ENCODE results near the gene FBXO24.
"Not testable (repeated sequence)": the region's sequence is repeated elsewhere in the genome, so short reads cannot be mapped to it uniquely, and the experiment has no call there.

The FBXO24 gene

GRCh38 chr7:100561491-100562194 lies 24.5 kb upstream of the FBXO24 start:
- no peak for DNase-seq

DNA sequence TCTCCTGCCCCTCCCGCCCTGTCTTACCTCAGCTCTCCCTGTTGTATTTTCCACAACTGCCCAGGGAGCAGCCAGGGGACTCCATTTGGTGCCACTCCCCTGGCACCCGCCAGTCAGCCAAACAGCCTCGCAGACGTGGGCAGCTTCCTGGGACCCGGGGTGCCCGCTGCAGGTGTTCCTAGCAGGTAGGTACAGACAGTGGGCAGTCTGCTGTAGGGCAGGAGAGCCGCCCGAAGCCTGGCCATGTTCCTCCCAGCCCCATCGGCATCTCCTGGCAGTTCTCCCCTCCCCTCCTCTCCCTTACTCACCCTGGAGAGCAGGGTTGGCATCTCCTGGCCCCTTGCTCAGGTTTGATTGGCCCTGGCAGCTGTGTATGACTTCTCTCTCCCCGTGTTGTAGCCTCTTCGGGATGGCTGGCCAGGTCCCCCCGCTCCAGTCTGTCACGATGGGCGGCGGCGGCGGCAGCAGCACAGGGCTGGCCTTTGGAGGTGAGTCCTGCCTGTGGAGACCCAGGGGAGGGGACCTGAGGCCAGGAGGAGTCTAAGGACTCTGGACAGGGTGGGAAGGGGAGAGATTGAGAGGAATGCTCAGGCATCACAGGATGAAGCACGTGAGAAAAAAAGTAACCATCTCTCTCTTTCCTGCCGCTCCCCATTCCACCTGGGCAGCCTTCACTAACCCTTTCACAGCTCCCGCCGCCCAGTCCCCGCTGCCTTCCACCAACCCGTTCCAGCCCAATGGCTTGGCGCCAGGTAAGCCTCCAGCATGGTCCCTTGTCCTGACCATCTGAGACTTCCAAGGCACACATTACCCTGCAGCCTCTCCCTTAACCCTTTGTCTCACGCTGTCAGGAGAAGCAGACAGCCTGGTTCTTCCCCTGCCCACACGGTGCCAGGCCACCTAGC lies 23.7 kb upstream of the FBXO24 start:
- no peak for DNase-seq

DNA sequence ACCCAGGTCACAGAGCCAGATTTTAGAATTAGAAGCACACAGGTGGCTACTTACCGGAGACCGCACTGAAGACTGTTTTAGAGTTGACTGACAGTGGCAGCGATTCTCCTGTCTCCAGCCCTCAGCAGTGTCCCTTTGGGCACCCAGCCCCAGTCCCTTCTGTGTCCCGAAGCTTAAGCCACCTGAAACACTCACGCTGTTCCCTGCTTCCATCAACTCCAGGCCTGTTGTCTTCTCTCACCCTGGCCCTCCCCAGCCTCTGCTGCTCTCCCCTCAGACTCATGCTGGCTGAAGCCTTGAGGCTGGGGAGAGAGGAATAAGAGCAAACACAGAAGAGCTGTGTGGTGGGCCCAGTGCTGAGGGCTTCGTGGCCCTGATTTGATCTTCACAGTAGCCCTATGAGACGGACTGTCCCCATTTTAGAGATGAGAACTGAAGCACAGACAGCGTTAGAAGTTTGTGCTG lies 23.0 kb upstream of the FBXO24 start:
- no peak for DNase-seq

DNA sequence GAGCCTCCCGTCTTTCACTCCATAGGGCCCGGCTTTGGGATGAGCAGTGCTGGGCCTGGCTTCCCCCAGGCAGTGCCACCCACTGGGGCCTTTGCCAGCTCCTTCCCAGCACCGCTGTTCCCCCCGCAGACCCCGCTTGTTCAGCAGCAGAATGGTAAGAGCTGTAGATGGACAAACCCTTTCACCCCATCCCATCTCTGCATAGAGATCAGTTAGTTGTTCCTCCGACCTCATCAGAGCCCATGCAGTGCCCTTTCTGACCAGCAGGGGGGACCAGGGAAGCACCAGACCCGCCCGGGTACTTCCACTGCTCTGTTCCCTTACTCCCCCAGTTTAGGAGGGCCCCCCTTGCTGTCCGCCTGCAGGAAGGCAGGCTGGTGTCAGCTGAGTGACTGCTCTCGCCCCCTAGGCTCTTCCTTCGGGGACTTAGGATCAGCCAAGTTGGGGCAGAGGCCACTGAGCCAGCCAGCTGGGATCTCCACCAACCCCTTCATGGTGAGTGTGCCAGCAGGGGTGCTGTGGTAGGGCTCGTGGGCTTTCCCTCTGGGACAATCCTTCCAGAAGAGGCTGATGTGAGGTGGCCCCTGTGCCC lies 22.2 kb upstream of the FBXO24 start:
- DNase-seq: peak; percentile 79

GRCh38 chr7:100564405-100564804 lies 21.7 kb upstream of the FBXO24 start:
- DNase-seq: not testable (repeated sequence)

DNA sequence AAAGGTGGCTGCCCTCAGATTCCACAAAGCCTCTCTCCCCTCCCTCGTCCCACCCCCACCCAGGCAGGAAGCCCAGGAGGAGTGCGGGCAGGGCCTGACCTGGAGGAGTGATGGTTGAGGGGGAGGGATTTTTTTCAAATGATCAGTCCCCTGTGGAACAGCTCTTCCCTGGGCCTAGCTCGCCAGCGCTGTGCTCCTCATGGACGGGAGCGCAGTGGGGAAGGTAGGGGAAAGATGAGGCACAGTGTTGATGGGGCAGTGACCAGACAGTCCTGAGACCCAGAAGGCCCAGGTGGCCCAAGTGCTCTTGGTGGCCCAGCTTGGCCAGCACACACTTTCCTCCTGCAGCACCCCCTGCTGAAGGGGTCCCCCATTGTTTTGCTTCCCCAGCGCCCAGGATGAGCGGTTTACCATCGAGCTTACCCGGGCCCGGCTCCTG lies 21.0 kb upstream of the FBXO24 start:
- DNase-seq: no peak

DNA sequence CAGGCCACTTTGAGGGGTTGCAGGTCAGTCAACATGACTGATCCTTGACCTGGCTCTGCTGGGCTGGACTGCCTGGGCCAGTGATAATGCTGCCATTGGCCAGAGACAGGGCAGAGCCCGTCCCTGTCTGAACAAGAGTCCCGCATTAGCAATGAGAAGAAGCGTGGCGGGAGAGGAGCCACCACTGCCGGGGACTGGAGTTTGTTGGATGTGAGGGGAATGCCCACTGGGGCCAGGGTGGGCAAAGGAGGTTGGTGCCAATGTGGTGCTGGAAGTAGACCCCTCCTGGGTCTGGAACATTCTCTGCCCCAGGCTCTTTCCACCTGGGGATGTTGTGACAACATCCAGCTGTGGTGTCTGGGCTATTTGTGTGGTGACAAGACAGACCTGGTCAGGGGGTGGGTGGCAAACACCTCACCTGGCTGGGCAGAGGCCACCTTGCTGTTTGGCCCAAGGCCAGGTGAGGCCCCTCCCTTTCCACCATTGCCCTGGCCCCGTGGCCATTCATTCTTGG lies 20.1 kb upstream of the FBXO24 start:
- no peak for DNase-seq

DNA sequence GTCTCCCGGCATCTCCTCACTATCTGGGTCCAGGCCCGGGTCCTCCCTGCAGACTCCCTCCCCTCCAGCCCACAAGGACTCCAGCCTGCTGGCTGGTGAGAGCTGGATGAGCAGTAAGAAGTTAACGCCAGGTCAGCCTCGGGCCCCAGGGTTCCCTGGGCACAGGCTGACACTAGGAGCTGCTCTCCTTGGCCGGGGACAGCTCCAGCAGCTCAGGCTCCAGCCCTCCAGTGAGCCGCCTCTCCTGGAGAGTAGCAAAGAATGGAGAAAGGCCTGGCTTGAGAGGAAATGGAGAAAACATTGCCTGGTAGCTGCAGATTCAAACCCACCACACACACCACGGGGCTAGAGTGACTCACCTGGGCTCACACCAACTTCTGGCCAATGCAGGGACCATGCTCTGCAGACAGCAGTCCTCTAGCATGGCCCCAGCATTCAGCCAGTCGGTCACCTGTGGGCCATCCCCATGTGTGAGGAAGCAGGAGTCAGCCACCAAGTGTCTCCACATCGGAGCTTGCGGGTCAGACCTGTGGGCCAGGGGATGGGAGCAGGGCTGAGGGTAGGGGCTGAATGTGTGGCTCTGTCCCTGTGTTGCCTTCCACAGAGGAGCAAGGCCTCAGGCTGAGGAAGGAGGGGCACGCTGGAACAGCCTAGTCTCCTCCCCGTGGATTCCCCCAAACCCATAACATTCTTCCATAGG lies 18.9 kb upstream of the FBXO24 start:
- no peak for DNase-seq

- no peak for DNase-seq
These were observed 18.4 kb upstream of the FBXO24 start for GRCh38 chr7:100567751-100568175.

DNA sequence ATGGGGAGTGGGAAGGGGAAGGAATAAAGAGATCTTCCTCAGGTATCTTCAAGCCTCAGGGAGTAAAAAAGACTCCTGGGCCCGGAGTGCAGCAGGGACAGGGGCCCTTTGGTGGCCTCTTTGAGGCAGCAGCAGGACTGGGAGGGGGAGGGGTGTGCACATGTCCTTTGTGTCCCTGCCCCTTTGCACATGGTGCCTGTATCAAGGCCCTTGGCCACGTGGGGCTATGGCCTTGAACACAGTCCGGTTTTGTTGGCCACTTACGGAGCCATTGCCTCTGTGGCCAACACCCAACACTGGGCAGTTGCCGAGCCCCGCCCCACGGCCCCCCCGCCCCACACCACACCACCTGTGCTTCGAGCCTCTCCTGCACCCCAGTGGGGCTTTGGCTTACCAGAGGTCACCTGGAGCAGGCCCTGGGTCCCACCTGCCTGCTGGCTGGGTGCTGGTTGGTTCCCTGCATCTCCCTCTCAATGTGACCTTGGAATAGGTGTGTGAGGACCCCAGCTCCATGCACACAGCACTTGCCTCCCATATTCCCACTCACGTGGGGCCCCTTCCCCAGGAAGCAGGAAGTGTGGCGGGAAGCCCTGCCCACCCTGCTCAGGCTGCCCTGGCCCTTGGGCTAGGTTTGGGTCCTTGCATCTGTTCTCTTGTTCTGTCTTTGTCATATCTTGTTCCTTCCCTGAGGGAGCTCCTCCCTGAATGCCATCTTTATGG lies 17.8 kb upstream of the FBXO24 start:
- no peak for DNase-seq

GRCh38 chr7:100568896-100569844 lies 17.0 kb upstream of the FBXO24 start:
- peak; percentile 72 for DNase-seq

DNA sequence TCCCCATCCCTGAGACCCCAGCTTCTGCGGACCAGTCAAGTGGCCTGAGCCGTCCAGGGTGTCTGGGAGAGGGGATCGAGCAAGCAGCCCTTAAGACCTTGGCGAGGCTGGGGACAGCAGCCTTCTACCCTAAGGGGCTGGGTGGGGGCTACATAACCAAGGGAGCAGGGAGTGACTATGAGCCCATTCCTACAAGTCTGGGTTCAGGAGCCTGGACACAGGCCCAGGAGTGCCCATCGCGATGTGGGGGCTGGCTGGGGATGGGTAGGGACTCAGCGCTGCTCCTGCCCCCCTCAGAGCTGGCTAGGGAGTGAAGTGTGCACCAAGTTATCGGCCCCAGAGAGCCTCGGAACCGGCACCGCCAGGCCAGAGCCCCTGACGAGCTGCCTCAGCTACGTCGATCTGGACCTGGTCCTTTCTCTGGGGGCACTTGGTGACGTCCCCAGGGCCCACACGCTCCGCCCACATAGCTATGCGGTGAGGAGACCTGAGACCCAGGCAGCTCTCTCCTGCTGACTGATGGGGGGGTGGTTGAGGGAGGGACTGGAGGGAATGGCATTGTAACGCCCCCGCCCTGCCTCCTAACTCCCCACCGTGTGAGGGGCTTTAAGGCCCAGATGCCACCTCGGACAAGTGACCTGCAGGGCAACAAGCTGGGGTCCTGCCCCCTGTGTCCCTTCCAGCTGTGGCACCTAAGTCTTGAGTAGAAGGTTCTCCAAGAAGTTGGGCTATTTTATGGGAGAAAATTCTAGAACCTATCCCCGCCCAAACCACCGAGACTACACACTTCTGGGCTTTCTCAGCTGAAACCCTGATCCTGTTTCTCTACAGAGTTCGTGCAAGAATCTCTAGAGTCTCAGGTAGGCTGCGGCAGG lies 14.9 kb upstream of the FBXO24 start:
- DNase-seq: no peak

GRCh38 chr7:100571829-100572116 lies 14.4 kb upstream of the FBXO24 start:
- no peak for DNase-seq

GRCh38 chr7:100572281-100572948 lies 13.7 kb upstream of the FBXO24 start:
- DNase-seq: no peak

DNA sequence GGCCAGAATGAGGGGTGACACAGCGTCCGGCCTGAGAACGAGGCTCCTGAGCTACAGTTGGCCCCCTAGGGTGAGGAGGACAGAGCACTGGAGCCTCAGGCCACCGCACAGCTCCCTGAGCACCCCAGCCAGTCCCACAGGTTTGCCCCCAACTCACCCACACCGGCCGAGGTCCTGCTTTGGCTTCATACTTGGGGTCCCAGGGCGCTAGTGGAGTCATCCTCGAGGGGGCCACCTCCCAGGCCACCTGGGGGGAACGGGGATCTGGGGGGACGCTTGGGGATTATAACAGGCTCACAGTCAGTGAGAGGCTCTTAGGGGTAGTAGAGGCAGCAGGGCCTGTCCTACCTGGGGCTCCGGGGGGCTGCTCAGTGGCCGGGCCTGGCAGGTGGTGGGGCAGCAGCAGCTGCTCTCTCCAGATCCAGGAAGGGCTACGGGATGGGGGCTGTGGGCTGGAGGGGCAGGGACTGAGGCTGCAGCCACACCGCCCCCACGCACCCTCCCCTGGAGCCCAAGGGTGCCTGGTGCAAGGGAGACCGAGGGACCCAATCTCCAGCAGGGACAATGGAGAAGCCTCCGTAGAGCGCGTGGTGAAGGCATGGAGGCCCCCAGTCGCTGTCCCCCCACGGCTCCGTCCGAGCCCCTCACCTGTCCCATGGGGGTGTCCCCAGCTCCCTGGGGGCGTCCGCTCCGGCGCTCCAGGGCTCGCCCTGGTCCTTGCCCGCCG lies 13.0 kb upstream of the FBXO24 start:
- no peak for DNase-seq

DNA sequence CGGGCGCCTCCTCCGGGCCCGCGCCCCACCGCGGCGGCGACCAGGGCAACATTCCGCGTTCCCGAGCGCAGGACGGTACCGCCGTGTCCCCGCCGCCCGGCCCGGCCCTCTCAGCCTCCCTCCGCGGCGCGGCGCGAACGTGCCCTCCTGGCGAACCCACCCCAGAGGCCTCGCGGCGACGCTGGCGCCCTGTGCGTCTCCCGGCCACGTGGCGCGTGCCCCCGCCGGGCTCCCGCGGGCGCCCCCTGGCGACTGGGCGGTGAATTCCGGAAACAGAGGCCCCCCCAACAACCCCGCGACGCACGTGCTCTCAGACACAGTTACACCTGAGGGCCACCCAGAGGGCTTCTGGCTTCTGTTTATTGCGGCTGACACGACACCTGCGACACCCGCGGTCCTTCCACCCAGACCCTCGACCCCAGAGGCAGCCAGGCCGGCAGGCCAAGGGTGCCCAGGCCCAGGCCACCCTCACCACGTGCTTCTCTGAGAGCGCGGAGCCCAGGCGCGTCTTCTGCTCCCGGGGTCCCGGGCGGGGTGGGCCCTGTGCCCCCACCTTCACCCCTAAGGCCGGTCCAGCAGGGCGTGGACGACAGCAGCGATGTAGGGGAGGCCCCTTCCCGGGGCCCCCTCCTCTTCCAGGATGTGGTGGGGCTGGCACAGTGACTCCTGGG lies 12.3 kb upstream of the FBXO24 start, which contains the start of gene SAP25:
Gene SAP25 (minus strand): TSS at position 210 of the 671 bp plus-strand sequence. CDS start 158 bp downstream, at position 52.
- DNase-seq: no peak

DNA sequence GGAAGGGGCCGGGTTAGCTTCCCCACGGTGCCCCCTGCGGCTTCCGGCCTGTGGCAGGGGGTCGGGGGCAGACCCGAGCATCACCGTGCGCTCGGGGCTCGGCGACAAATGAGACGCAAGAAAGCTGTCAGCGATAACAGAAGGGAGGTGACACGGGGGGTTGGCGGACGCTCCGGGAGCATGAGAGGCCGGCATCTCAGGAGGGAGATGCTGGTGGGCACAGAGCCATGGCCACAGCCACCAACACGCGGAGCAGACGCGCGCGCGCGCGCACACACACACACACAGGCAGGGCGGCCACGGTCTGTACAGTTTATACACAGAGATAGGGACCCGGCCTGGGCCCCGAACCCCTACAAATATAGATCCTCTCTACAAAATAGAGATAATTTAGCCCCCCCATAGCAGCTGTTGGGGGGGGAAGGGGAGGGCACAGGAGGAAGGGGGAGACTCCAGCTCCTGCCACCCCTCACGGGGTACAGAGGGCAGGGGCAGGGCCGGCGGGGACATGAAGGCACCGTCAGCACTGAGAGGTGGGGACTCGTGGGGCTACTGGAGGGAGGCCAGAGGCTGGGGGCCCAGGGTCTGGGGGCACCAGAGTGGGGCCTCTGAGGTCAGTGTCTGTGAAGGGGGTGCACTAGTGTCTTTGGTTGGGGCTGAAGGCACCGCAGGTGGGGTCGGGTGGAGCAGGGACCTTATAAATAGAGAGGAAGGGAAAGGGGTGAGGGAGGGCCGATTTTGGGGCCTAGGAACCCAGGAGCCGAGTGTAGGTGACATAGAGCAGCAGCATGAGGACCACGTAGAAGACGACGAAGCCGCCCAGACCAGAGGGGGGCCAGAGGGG lies 11.5 kb upstream of the FBXO24 start:
- no peak for DNase-seq
